NCI-H1105 (cell line): ENCODE measurements around the gene LITAF.
"Not testable (repeated sequence)": the region's sequence is repeated elsewhere in the genome, so short reads cannot be mapped to it uniquely, and the experiment has no call there.

Experiments used
- DNase-seq: peaks from one replicate; lab custom pipeline; 2025; lab: John Stamatoyannopoulos, UW

LITAF gene

DNA sequence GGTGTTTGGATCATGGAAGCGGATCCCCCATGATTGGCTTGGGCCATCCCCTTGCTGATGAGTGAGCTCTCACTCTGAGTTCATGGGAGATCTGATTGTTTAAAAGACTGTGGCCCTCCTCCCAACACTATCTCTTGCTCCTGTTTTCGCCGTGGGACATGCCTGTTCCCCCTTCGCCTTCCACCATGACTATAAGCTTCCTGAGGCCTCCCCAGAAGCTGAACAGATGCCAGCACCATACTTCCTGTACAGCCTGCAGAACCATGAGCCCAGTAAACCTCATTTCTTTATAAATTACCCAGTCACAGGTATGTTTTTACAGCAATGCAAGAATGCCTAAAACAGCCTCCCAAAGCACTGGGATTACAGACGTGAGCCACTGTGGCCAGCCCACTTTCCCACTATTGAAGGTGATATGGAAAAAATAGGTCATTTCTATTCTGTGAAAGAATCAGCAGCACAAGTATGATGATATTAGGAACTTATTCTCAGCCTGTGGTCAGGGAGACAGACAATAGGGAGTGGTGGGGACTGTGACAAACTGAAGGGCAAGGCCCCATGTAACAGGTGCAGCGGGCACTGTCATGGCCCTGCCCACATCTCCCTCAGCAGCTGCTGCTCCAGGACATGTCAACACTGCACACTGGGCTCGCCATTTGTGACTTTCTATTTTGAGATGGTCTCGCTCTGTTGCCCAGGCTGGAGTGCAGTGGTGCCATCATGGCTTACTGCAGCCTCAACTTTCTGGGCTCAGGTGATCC is 33.7 kb upstream of the LITAF start:
- no peak for DNase-seq

DNA sequence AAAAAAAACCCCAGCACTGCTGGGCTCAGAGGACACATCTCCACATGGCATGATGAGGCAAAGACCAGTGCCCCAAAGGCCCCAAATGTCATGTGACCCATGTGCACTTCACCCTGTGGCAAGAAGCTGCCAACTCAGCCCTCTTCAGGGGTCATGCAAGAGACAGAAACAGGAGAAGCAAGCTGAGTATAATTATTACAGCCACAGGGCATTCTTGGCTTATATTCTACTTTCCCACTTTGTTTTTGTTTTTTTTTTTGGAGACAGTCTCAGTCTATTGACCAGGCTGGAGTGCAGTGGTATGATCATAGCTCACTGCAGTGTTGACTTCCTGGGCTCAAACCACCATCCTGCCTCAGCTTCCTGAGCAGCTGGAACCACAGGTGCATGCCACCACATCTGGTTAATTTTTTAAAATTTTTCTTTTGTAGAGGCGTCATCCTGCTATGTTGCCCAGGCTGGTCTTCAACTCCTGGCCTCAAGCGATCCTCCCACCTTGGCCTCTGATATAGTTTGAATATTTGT is 32.7 kb upstream of the LITAF start:
- DNase-seq, result no peak

DNA sequence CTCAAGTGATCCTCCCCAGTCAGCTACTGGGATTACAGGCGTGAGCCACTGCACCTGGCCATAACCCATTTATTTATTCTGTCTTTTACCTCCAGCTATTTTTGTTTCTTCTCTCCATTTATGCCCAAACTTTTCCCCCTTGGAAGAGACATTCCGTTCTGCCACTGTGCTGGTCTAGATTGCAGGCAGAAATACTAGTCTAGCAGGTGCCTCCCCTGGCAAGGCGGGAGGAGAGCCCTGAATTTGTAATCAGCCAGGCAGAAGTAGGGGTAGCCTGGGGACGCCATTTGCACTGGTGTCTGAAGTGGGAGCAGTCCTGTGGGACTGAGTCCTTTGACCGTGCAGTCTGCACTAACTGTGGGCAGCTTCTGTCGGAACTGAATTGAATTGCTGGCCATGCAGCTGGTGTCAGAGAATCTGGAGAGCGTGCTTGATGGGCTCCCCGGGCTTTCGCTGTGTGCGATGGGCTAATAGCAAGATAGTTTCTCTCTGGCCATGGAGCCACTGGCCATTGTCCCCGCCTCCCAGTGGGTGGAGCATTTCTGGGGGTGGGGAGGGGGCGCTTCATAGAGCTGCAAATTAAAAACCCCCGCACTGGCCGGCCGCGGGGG is 31.5 kb upstream of the LITAF start:
- DNase-seq, result no peak

DNA sequence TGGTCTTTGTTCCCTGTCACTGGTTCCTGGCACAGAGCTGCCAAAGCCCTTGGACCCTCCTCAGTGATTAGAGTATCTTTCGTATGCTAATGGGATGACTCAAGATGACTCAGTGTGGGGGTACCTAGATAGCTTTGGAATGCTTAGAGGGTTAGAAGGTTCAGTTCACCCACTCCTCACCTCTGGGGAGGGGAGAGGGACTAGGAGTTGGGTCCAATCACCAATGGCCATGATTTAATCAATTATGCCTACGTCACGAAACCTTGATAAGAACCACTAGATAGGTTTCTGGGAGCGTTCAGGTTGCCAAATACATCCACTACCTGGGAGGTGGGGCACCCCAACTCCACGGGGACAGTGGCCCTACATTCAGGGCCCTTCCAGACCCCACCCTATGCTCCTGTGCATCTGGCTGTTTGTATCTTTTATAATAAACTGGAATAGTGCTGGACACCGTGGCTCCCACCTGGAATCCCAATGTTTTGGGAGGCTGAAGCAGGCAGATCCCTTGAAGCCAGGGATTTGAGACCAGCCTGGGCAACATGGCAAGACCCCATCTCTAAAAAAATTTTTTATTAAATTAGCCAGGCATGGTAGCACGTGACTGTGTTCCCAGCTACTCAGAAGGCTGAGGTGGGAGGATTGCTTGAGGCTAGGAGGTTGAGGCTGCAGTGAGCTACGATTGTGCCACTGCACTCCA is 29.2 kb upstream of the LITAF start:
- no peak for DNase-seq

DNA sequence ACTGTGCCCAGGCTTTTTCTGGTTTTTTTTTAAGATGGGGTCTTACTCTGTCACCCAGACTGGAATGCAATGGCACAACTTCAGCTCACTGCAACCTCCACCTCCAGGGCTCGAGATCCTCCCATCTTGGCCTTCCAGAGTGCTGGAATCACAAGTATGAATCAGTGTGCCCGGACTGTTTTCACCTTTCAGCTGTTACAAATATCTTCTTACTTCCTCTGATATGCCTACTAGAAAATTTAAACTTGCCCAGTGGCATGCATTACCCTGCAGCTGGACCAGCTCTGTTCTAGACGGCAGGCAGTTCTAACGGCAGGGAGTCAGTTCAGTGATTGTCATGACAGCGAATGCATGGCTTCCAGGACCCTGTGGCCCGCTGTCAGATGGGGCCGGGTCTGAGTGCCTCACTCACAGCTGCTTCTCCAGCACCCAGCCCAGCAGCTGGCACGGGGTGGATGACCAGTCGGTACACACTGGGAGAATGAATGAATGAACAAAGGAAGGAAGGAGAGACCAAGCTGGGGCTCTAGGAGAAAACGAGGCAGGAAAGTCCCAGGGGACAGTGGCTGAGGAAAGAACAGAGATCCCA is 28.0 kb upstream of the LITAF start:
- DNase-seq, result no peak

DNA sequence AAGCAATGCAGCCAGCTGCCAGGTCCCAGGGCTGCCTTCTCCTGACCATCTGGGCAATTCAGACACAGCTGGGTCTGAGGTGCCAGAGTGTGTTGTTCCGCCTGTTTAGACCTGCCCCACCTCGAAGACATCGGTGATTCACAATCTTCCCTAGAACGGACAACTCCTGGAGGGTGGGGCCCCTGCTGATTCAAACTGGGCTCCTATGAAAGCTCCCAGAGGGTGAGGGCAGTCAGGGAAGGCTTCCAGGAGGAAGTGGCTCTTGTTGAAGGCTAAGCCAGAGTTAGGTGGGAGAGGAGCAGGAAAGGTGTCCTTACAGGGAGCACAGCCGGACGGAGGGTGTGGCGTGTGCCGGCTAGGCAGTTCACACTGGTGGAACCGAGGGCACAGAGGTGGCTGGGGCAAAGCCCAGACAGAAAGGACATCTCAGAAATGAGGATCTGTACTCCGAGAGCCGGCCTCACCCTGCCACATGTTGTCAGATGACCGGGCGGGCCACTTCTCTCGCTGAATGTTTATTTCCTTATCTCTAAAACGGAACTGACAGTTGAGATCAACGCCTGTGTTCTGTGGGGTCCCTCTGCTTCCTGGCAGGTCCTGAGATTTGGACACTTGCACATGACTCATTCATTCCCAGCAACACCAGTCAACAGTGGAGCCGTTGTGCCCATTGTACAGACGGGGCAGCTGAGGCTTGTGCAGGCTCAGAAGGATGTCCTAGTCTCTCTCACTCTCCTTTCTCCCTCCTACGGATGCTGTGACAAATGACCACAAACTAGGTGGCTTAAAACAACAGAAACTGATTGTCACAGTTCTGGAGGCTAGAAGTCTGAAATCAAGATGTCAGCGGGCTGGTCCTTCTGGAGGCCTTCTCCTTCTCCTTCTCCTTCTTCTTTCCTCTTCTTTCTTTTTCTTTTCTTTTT is 26.9 kb upstream of the LITAF start:
- no peak for DNase-seq

DNA sequence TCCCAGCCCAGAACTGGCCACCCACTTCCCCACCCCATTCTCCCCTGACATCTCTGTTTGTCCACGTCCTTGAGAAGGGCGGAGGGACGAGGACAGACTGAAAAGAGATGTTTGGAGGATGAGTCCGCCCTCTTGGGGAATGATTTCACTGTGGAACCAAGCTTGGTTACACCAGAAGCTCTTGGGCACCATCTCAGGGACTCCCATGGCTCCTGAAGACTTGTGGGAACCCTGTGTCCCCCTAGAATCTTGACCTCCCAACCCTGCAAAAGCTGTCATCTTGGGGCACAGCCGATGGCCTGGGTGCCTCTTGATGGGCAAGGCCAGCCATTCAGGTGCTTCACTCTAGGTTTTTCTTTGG is 25.9 kb upstream of the LITAF start:
- DNase-seq, result no peak

DNA sequence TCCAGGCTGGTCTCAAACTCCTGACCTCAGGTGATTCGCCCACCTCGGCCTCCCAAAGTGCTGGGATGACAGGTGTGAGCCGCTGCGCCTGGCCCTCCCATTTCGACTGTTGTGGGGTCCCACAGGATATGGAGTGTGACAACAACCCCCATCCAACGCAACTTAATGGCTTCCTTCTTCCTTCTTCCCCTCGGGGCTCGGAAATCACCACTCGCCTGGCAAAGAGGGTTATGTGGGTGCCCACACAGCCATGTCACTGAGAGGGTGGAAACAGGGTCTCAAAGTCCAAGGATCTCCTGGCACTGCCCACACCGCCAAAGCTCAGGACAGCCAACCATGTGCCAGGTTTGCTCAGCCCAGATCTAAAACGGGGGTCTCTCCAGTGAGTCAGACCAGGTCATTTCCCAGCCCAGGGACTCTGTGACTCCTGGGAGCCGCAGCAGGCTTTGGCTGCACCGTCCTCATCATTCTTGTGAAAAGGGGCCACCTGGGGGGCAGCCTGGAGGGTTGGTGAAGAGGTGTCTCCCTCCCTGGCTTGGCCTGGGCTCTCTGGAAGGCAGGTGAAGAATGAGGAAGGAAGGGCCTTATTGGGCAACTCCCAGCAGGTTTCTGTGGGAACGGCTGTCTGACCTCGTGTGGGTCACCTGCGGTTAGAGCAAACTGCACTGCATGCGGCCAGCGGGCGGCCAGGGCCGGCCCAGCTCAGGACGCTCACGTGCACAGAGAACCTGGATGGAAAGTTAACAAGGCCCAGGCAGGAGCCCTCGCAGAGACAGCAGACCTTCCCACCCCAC is 25.3 kb upstream of the LITAF start:
- DNase-seq, result no peak

DNA sequence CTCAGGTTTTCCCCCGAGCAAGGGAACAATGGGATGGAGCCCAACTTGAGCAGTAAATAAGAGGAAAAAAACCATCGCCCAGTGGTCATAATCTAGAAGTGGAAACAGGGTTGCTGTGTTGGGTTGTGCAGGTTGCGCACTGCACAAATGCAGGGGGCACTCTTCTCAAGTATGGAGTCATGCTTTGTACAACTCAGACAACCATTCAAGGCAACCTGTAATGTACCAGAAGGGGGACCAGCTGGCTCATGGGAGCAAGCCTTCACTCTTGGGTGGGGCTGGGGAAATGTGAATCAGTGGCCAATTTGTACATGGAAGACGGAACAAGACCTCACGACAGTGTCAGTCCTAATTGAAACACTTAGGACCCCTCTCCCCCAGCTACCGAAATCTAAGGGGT is 23.9 kb upstream of the LITAF start:
- DNase-seq, result no peak

DNA sequence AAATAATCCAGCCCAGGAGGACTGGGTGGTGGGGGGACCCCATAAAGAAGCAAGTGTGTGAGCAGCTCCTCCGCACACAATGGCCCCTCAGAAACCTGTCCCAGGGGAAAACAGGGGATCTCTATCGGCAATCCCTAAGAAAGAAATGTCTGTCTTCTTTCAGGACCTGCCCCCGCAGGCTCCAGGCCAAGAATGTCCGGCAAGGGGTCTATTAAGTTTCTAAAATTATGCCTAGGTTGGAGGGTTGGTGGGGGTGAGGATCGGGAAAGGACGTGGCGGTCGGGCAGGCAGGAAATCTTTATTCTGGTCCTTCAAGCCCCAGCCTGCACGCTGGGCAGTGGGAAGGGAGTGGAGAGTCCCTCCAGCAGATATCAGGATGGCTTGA is 23.4 kb upstream of the LITAF start:
- DNase-seq, result no peak

DNA sequence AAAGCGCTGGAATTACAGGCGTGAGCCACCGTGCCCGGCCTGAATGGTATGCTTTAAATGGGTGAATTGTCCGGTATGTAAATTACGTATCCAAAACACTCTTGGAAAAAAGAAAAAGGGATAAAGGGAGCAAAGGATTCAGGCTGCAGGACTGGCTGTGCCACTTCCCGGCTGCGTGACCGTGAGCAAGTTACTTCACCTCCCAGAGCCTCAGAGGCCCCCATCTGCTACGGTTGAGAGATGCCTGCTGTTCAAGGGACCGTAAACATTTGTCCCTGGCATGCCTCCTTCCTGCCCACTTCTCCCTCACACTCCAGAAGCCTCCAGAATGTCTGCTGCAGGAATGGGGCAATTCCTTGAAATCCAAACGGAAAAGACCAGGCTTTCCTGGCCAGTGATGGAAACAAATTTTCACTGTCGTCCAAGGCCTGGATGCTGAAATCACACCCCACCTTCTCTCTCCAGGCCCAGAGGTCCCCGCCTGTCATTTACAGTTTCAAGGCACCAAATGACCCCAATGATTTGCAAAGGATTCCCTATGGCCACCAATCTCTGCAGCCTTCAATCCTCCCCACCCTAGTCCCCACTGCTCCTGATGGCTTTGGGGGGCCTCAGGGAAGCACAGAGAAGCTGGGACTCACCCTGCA is 22.9 kb upstream of the LITAF start:
- DNase-seq, result no peak

DNA sequence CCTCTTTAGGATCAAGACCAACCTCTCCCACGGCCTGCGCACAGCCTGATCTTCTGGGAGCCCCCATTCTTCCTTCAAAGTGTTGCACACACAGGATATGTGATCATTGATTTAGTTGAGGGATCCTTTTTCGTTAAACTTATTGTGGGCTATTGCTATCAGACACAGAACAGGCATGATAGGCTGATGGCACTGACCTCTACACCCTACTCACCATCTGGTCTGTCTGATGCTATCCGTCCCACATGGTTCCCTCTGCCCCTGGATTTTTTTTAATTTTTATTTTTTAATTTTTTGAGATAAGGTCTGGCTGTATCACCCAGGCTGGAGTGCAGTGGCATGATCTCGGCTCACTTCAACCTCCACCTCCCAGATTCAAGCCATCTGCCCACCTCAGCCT is 19.2 kb upstream of the LITAF start:
- no peak for DNase-seq

DNA sequence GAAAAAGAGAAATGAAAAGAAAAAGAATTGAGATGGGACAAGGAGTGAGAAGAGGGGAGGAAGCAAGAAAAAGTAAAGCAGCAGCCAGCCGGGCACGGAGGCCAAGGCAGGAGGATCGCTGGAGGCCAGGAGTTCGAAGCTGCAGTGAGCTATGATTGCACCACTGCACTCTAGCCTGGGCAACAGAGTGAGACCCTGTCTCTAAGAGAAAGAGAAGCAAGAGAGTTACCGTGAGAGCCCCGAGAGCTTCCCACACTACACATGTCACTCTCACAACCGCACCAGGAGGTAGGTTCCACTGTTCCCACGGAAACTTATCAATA is 18.8 kb upstream of the LITAF start:
- DNase-seq, result no peak

DNA sequence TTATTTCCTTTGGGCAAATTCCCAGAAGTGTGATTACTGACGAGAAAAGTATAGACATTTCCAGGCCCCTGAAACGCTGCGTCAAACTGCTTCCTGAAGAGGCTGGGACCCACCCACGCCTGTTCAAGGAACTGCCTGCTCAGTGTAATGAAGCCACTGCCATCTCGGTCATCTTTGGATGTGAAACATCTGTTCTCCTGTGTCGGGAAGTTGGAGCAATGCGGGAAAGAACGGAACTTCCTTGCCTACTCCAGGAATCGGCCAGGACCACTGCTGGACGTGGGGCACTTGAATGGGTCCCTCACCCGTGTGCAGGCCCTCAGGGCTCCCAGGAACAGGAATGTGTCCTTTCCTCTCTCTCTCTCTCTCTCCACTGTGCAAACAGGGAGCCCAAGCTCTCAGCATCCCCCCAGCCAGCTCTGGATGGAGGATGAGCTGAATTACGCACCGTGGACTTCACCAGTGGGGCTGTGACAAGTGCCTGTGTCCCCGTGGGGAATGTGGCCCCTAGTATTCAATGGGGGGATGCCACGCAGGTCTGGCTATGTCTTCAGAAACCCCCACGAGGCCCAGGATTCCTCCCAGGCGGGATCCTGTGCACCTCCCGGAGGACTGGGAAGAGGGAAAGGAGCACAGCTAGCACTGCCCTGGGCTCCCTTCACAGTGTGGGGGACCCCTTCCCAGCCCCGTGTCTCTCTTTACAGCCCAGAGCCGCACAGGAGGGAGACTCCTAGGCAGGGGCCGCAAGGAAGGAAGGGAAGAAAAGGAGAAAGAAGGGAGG is 18.3 kb upstream of the LITAF start:
- DNase-seq, result no peak

DNA sequence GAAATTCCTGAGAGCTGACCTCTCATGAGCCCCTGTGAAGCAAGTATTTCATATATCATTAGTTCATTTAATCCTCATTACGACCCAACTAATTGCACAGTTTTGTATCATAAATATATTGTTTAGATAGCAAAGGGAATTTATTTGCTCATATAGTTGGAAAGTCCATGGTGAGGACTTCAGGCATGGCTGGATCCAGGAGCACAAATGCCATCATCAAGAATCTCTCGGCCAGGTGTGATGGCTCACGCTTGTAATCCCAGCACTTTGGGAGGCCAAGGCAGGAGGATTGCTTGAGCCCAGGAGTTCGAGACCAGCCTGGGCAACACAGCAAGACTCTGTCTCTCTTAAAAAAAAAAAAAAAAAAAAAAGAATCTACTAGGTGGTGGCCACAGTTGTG is 17.6 kb upstream of the LITAF start:
- DNase-seq, result not testable (repeated sequence)

DNA sequence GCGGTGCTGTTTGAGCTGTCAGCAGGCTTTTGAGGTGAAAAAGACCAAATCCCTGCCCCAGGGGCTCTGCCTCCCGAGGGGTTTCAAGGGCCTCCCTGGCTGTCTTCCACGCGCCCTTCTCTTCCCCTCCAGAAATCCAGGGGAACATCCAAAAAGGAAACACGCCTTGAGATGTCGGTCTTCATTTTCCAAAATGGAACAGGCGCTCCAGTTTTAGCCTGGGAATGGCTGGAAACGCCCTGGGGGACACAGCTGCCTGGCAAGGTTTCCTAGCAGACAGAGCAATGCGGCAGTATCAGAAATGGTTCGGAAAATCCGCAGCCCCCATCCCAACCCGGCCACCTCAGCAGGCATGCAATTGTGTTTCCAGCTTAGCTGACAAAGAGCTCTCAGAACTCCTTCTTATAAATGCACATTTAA is 16.6 kb upstream of the LITAF start:
- DNase-seq, result no peak

DNA sequence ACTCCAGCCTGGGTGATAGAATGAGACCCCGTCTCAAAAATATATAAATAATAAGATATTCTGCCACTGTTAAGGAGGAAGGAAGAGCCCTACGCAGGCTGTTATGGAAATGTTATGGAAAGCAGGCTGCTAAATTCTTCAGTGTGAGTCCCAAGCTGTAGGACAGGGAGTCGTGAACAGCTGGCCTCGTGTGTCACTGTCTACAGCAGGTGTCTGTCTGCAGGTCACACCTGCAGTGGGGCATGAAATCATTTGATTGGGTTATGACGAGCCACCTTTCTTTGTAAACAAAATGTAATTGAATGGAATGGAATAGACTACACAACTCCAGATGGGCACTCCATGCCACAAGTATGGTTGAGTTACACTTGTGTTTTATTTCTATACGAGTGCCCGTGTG is 15.6 kb upstream of the LITAF start:
- peak; percentile 67 for DNase-seq

DNA sequence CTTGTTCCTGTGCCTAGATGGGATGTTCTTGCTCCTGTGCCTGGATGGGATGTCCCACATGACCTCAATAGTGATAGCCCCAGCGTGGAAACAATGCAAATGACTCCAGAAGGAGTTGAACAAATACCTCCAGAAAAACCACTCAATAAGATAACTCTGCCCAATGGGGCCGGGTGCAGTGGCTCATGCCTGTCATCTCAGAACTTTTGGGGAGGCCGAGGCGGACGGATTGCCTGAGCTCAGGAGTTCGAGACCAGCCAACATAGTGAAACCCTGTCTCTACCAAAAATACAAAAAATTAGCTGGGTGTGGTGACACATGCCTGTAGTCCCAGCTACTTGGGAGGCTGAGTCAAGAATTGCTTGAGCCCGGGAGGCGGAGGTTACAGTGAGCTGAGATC is 15.2 kb upstream of the LITAF start:
- DNase-seq, result no peak

DNA sequence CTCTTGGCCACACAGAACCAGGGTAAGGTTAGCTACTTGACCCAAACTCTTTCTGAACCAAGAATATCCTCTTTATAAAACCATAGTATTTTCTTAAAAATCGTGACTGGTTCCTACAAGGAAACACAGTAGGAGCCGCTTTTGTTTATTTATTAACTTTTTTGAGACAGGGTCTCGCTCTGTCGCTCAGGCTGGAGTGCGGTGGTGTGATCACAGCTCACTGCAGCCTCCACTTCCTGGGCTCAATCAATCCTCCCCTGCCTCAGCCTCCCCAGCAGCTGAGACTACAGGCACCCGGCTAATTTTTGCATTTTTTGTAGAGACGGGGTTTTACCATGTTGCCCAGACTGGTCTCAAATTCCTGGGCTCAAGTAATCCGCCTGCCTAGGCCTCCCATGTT is 14.7 kb upstream of the LITAF start:
- no peak for DNase-seq

DNA sequence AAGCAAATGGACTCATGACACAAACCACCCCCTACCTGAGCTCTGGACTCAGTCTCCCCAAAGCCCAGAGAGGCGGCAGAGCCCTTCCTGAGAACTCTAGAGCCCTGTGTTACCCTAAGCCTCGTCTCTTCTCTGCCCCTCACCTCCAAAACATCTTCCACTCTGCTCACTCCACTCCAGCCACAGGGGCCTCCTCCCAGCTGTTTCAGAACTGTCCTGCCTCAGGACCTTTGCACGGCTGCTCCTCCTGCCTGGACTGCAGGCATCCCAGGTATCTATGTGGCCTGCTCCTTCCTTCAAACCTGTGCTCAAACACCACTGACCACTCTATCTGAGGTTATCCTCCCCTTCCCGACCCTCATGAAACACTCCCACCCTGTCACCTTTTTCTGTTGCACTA is 12.9 kb upstream of the LITAF start:
- no peak for DNase-seq
